ENCODE data around the gene ARHGEF2.

DNA sequence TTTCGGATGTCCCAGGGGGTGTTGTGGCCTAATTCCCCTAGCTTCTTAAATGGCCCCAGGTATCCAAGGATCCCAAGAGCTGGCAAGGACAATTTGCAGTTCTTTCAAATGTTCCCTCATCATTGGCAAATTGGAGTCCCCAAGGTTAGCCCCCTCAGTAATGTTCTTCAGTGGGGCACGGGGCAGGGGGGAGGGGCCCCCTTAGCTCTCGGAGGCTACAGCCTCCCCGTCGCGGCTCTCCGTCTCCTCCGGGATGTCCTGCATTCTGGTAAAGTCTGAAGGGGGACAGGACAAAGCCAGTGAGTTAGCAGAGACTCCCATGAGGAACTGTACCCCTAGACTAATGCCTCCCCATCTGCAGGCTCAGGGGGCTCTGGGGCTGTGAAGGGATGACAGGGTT is 30.6 kb downstream of the ARHGEF2 start:
- TF ChIP-seq EZH2phosphoT487 (conservative IDR thresholded peaks at IDR 0.05; ENCODE audit: low read length): no peak
- TF ChIP-seq, protein P1, sequence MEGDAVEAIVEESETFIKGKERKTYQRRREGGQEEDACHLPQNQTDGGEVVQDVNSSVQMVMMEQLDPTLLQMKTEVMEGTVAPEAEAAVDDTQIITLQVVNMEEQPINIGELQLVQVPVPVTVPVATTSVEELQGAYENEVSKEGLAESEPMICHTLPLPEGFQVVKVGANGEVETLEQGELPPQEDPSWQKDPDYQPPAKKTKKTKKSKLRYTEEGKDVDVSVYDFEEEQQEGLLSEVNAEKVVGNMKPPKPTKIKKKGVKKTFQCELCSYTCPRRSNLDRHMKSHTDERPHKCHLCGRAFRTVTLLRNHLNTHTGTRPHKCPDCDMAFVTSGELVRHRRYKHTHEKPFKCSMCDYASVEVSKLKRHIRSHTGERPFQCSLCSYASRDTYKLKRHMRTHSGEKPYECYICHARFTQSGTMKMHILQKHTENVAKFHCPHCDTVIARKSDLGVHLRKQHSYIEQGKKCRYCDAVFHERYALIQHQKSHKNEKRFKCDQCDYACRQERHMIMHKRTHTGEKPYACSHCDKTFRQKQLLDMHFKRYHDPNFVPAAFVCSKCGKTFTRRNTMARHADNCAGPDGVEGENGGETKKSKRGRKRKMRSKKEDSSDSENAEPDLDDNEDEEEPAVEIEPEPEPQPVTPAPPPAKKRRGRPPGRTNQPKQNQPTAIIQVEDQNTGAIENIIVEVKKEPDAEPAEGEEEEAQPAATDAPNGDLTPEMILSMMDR (IDR thresholded peaks at IDR 0.05; ENCODE audit: insufficient read depth, low read length, poor library complexity, severe bottlenecking): no peak

Data from SU-DHL-6 (cell line).